Adrenal gland (tissue), 5 donors: ENCODE data around the gene LRRC4.

Source experiments
- POLR2A ChIP-seq, 2 donors: fragments of 450-650 bp; IDR thresholded peaks; one replicate each; pipeline ENCODE4 v1.6.1; 2017; ENCODE audit warnings: antibody characterized with exemption in 2 of 2, mild to moderate bottlenecking in 2 of 2, moderate library complexity in 1 of 2
- TF ChIP-seq, protein P1 (sequence below), 6 experiments: fragments of 450-650 bp in 4 of 6; fragments of 200-600 bp in 2 of 6; sonication (generic) in 1 of 6; IDR thresholded peaks; 1 replicate in 5 of 6; 2 replicates in 1 of 6; pipeline versions ENCODE4 v1.5.1 to v1.8.0; 2016 to 2021; ENCODE audit warnings: antibody characterized with exemption in 6 of 6, mild to moderate bottlenecking in 2 of 6, moderate library complexity in 1 of 6
- donor health status: DM: no; HTN: no; CAD: no.

DNA sequence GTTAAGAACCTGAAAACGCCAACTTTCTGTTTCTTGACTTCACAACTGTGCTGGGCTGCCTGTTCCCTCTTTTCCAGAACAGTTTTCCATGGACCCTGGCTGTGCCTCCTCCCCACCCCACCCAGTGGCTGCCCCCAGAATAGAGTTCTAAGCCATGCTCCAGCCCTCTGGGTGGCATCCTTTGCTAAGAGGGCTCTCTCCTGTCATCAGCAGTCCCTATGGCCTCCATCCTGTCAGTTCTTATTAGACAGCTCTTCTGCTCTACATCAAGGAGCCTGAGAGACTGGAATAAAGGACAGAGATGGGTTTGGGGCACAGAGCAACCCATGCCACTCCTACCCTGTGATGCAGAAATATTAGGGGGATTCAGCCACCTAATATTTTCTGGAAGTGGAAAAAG lies 13.9 kb upstream of the LRRC4 start:
- TF ChIP-seq POLR2A (IDR thresholded peaks at IDR 0.05): no peak
- TF ChIP-seq, protein P1, sequence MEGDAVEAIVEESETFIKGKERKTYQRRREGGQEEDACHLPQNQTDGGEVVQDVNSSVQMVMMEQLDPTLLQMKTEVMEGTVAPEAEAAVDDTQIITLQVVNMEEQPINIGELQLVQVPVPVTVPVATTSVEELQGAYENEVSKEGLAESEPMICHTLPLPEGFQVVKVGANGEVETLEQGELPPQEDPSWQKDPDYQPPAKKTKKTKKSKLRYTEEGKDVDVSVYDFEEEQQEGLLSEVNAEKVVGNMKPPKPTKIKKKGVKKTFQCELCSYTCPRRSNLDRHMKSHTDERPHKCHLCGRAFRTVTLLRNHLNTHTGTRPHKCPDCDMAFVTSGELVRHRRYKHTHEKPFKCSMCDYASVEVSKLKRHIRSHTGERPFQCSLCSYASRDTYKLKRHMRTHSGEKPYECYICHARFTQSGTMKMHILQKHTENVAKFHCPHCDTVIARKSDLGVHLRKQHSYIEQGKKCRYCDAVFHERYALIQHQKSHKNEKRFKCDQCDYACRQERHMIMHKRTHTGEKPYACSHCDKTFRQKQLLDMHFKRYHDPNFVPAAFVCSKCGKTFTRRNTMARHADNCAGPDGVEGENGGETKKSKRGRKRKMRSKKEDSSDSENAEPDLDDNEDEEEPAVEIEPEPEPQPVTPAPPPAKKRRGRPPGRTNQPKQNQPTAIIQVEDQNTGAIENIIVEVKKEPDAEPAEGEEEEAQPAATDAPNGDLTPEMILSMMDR (IDR thresholded peaks at IDR 0.05): no peak
